BLaER1 treated with 17β-estradiol and CSF1 and Interleukin-3, amounts not matched to agents 10 nM and 100 nM (cell line): ENCODE measurements around the gene ULK4.
"Not testable (repeated sequence)": the region's sequence is repeated elsewhere in the genome, so short reads cannot be mapped to it uniquely, and the experiment has no call there.

ENCODE experiments used
- H3K27ac ChIP-seq, 11 experiments: shearing (Covaris generic); formaldehyde crosslinking; 2 replicates each; pipeline ENCODE4 v1.8.1; 2022
- H3K27me3 ChIP-seq, 11 experiments: shearing (Covaris generic); formaldehyde crosslinking; 2 replicates each; pipeline ENCODE4 v1.8.1; 2022
- H3K36me3 ChIP-seq, 11 experiments: shearing (Covaris generic); formaldehyde crosslinking; 2 replicates each; pipeline ENCODE4 v1.8.1; 2022
- H3K4me1 ChIP-seq, 10 experiments: shearing (Covaris generic); formaldehyde crosslinking; 2 replicates each; pipeline ENCODE4 v1.8.1; 2022
- H3K4me2 ChIP-seq, 11 experiments: shearing (Covaris generic); formaldehyde crosslinking; 2 replicates each; pipeline ENCODE4 v1.8.1; 2022
- H3K4me3 ChIP-seq, 10 experiments: shearing (Covaris generic); formaldehyde crosslinking; 2 replicates each; pipeline ENCODE4 v1.8.1; 2022
- H3K9ac ChIP-seq, 11 experiments: shearing (Covaris generic); formaldehyde crosslinking; 2 replicates each; pipeline ENCODE4 v1.8.1; 2022
- H3K9me3 ChIP-seq, 11 experiments: shearing (Covaris generic); formaldehyde crosslinking; replicated peaks in 1 of 11; 2 replicates each; pipeline ENCODE4 v1.8.1; 2022
- H4K20me1 ChIP-seq, 11 experiments: shearing (Covaris generic); formaldehyde crosslinking; 2 replicates each; pipeline ENCODE4 v1.8.1; 2022
- Cebpa-rat ChIP-seq, 11 experiments: shearing (Covaris generic); IDR thresholded peaks; 2 replicates each; pipeline ENCODE4 v1.8.1; 2022

ULK4 gene

DNA sequence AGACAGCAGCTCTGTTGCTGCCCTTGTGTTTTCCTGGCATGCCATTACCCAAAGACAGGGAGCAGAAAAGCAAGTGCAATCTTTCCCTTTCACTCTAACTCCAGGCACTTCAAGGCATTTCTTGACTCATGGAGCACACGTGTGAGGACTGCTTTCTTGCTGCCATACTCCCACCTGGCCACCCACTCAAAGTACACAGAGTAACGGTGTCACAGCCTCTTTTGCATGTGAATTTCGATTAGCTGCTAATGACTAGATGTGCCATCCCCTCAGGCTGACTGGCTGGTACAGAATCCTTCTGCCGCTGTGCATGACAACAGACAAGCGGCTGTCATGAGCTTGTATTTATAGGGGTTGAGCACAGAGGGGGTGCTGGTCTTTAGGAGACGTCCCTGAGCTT lies 382.0 kb downstream of the ULK4 start:
- H3K9me3 ChIP-seq, result 0 out of 22 replicates have a peak, but pooled peaks cover 0 to 5% (median 0%) of the 10 kb centered on the region in 11 experiments
- TF ChIP-seq Cebpa-rat (IDR thresholded peaks at IDR 0.05), result no peak
- H3K4me2 ChIP-seq, result no peak overlapping the region
- no peaks in the 10 kb centered on the region for H4K20me1 ChIP-seq
- H3K27me3 ChIP-seq, result no peaks in the 10 kb centered on the region
- H3K9ac ChIP-seq, result no peak overlapping the region
- no peak overlapping the region for H3K27ac ChIP-seq
- H3K36me3 ChIP-seq, result no peaks in the 10 kb centered on the region
- H3K4me3 ChIP-seq, result no peak overlapping the region
- H3K4me1 ChIP-seq, result peaks cover 0 to 3% (median 0%) of the 10 kb centered on the region in 10 experiments; a peak in 1 of 20 replicates

DNA sequence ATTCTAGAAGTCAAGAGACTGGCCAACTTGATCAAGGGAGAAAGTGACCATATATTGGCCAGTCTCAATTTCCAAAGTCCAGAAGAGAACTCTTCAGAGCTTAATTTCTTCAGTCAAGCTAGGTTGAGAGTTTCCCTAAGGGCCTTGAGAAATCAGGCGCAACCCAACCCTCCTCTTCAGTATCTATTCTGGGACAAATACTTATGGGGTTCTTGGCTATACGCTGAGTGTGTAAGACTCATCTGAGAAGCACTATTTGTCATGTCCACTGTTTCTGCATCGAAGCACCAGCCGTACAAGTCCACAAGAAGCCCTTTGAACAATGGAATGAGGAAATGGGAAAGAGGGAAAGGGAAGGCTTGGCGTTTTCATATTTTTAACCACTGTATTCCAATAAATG lies 383.1 kb downstream of the ULK4 start:
- Histone ChIP-seq H3K36me3 (no peaks in the 10 kb centered on the region), H4K20me1 (no peaks in the 10 kb centered on the region), H3K4me3 (no peak overlapping the region), H3K4me2 (no peak overlapping the region), H3K27me3 (no peaks in the 10 kb centered on the region), H3K4me1 (peaks cover 0 to 6% (median 1%) of the 10 kb centered on the region in 10 experiments; a peak in 7 of 20 replicates), H3K27ac (no peak overlapping the region), H3K9ac (no peak overlapping the region), H3K9me3 (0 out of 22 replicates have a peak, but pooled peaks cover 0 to 5% (median 0%) of the 10 kb centered on the region in 11 experiments)
- no peak for TF ChIP-seq Cebpa-rat (IDR thresholded peaks at IDR 0.05)

DNA sequence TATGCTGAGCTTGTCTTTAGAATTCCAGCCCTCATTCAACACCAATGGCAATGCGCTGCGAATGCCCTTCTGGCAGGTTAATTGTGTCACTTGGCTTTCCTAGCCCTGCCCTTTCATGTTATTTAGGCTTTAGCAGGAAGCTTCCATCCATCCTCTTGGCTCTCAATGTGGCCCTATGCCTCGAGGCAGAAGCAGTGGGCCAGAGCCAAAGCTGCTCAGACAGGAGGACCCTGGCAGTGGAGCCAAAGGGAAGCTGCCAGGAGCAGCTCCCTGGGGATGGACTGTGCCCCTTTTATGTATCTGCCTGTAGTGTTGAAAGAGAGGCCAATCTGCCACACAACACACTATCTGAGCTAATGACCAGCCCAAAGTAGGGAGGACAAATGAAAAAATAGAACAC lies 386.2 kb downstream of the ULK4 start:
- Histone ChIP-seq H3K27me3 (no peaks in the 10 kb centered on the region), H3K4me1 (peaks cover 18 to 29% (median 22%) of the 10 kb centered on the region in 10 experiments), H3K4me3 (no peak overlapping the region), H3K4me2 (no peak overlapping the region), H3K36me3 (no peaks in the 10 kb centered on the region), H3K27ac (0 out of 22 replicates have a peak overlapping the region, but pooled peaks of 1 of the 11 experiments have one; percentile 30), H3K9me3 (peaks cover 0 to 5% (median 0%) of the 10 kb centered on the region in 11 experiments; a peak in 1 of 22 replicates), H3K9ac (no peak overlapping the region), H4K20me1 (no peaks in the 10 kb centered on the region)
- TF ChIP-seq Cebpa-rat (IDR thresholded peaks at IDR 0.05), result no peak

DNA sequence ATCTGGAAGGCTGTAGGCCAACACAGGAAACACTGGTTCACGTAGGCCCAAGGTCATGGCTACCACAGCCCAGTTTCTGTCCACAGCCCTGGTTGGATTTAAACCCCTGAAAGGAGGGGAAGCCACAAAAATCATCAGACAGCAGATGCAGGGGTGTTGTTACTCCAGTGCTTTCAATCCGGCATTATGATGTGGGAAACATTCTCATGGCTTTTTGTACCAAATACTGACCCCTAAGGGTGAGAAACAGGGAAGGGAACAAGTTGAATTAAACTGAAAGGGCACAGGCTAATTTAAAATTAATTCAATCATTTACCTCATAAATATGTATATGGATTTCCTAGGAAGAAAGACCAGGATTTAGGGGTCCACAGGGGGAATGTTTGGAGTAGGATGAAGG lies 387.0 kb downstream of the ULK4 start:
- H3K4me3 ChIP-seq, result no peak overlapping the region
- H3K27ac ChIP-seq, result no peak overlapping the region; a peak in 1 of 22 replicates
- no peak overlapping the region for H3K4me2 ChIP-seq

DNA sequence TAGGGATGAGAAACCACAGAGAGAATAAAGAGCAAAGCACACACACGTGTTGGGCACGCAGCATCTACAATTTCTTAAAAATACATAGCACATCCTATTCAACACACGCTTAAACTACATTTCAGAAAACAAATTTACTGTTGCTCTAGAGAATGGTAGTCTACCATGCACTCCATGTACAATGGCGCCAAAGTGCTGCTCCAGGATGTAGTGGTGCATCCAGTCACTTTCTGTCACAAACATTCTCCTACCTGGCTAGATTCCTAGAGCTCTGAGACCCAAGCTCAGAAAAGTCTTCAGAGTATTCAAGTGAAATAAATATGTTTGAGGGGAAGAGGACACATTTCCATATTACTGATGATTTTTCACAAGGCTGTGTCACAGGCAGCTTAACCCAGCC lies 388.3 kb downstream of the ULK4 start:
- no peak for TF ChIP-seq Cebpa-rat (IDR thresholded peaks at IDR 0.05)
- peak overlapping the region in 10 of 11 experiments; percentile 30 to 62 (median 51); a peak in 18 of 22 replicates for H3K4me2 ChIP-seq
- H3K27me3 ChIP-seq, result no peaks in the 10 kb centered on the region
- H3K36me3 ChIP-seq, result no peaks in the 10 kb centered on the region
- no peaks in the 10 kb centered on the region for H4K20me1 ChIP-seq
- H3K9ac ChIP-seq, result peak overlapping the region in 3 of 11 experiments; percentile 3 to 23 (median 14); a peak in 5 of 22 replicates
- H3K9me3 ChIP-seq, result no peaks in the 10 kb centered on the region; a peak in 1 of 22 replicates
- H3K4me1 ChIP-seq, result peaks cover 18 to 29% (median 22%) of the 10 kb centered on the region in 10 experiments
- peak overlapping the region in 10 of 11 experiments; percentile 37 to 73 (median 64); a peak in 17 of 22 replicates for H3K27ac ChIP-seq
- H3K4me3 ChIP-seq, result no peak overlapping the region

More for the DNA sequence above, 387.0 kb downstream of the ULK4 start:
- Histone ChIP-seq H3K9ac (no peak overlapping the region), H3K27me3 (no peaks in the 10 kb centered on the region), H3K36me3 (no peaks in the 10 kb centered on the region), H4K20me1 (no peaks in the 10 kb centered on the region), H3K4me1 (peaks cover 18 to 29% (median 22%) of the 10 kb centered on the region in 10 experiments), H3K9me3 (peaks cover 0 to 3% (median 0%) of the 10 kb centered on the region in 11 experiments; a peak in 1 of 22 replicates)
- TF ChIP-seq Cebpa-rat (IDR thresholded peaks at IDR 0.05), result no peak

DNA sequence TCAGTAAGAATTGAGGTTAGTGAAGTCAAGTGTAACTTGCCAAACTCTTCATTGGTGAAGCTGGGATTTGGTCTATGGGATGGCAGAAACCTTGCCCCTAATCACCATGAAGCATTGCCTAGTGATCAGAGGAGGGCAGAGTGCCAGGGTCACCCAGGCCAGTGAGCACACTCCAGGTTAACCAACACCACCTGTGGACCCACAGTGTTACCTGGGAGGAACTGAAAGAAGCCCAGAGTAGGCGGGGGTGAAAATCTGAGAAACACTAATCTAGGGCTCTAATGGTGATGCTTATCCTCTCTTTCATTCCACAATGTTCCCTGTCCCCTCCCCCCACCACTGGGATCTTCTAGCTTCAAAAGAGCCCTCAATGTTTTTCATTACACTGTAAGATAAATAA lies 389.8 kb downstream of the ULK4 start:
- H3K4me1 ChIP-seq, result peaks cover 18 to 29% (median 22%) of the 10 kb centered on the region in 10 experiments
- peak overlapping the region in 2 of 11 experiments; percentile 9 to 40; a peak in 3 of 22 replicates for H3K9ac ChIP-seq
- H3K27me3 ChIP-seq, result no peaks in the 10 kb centered on the region
- no peaks in the 10 kb centered on the region; a peak in 1 of 22 replicates for H3K9me3 ChIP-seq
- no peaks in the 10 kb centered on the region for H3K36me3 ChIP-seq
- peak overlapping the region; percentile 30 to 62 (median 51); a peak in 17 of 22 replicates for H3K4me2 ChIP-seq
- no peak for TF ChIP-seq Cebpa-rat (IDR thresholded peaks at IDR 0.05)
- no peak overlapping the region for H3K4me3 ChIP-seq
- no peaks in the 10 kb centered on the region for H4K20me1 ChIP-seq
- H3K27ac ChIP-seq, result peak overlapping the region in 10 of 11 experiments; percentile 9 to 74 (median 62); a peak in 18 of 22 replicates

DNA sequence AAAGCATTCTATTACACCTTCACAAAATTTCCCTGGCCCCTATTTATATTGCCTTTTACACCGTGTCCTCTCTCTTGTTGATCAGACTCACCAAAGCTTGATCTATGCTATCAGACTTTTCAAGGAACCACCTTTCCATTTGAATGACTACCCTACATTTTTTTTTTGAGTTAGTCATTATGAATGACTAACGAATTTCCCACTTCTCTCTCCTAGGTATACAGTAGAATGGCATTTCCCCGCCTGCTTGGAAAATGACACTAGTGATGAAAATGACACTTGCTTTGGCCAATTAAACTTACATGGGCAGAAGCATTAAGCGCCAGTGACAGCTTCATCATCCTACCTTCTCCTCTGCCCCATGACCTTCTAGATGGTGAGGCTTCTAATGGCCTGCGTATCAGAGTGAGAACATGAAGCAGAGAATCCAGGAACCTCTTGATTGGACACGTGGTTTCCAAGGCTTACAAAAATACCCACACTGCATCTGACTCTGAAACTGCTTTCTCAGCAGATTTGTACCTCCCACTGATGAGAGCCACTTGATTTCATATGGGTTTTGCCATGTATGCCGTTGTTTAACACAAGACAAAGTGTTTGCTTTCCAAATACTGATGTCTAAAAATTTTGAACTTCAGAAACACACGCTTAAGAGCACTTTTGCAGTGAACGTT lies 392.1 kb downstream of the ULK4 start:
- no peaks in the 10 kb centered on the region for H4K20me1 ChIP-seq
- H3K27me3 ChIP-seq, result no peaks in the 10 kb centered on the region
- H3K9me3 ChIP-seq, result no peaks in the 10 kb centered on the region; a peak in 1 of 22 replicates
- H3K27ac ChIP-seq, result no peak overlapping the region
- H3K4me1 ChIP-seq, result peaks cover 18 to 29% (median 22%) of the 10 kb centered on the region in 10 experiments
- no peak overlapping the region for H3K9ac ChIP-seq
- no peak for TF ChIP-seq Cebpa-rat (IDR thresholded peaks at IDR 0.05)
- H3K36me3 ChIP-seq, result no peaks in the 10 kb centered on the region
- H3K4me3 ChIP-seq, result no peak overlapping the region
- no peak overlapping the region for H3K4me2 ChIP-seq

DNA sequence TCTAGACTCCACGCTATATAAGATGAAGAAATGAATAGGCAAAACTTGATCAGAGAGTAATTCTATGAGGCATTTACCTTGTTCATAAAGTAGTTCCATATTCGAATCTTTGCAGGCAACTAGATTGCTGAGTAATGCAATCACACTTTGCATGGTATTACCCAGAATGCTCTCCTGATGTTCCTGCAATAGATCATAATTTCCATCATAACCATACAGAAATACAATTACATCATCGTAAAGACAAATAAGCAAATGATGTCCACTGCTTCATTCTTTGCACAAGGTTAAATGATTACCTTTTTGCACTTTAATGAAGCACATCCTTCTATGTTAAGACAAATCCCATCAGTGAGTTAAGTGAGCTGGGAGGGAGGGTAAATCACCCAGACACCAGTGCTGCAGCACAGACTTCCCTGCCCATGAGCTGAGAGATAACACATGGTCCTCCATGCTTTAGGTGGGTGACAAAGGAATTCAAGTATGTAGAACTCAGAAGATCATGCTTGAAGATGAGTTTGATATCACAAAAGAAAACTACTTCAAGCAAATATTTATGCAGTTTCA lies 395.9 kb downstream of the ULK4 start:
- Histone ChIP-seq H3K4me3 (no peak overlapping the region), H3K4me2 (no peak overlapping the region), H3K9ac (no peak overlapping the region), H3K27me3 (no peaks in the 10 kb centered on the region), H3K9me3 (no peaks in the 10 kb centered on the region), H3K36me3 (no peaks in the 10 kb centered on the region), H4K20me1 (no peaks in the 10 kb centered on the region), H3K27ac (no peak overlapping the region), H3K4me1 (no peaks in the 10 kb centered on the region)
- no peak for TF ChIP-seq Cebpa-rat (IDR thresholded peaks at IDR 0.05)

DNA sequence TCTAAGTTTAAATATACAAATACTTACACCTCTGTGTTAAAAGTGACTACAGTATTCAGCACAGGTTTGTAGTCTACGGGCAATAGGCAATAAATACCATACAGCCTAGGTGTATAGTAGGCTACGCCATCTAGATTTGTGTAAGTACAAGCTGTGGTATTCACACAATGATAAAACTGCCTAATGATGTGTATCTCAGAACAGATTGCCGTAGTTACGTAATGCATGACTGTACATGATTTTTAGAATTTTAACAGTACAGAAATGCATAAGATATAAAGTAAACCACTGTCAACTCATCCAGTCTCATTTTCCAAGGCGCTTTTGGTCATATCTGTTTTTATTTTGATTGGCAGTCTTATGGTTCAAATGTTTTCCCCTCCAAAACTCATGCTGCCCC lies 396.9 kb downstream of the ULK4 start:
- Histone ChIP-seq H3K9me3 (no peaks in the 10 kb centered on the region; a peak in 1 of 22 replicates), H3K36me3 (no peaks in the 10 kb centered on the region), H3K27me3 (no peaks in the 10 kb centered on the region), H3K4me1 (no peaks in the 10 kb centered on the region), H3K27ac (no peak overlapping the region), H3K4me2 (no peak overlapping the region), H3K4me3 (no peak overlapping the region), H3K9ac (no peak overlapping the region), H4K20me1 (no peaks in the 10 kb centered on the region)
- TF ChIP-seq Cebpa-rat (IDR thresholded peaks at IDR 0.05), result no peak

DNA sequence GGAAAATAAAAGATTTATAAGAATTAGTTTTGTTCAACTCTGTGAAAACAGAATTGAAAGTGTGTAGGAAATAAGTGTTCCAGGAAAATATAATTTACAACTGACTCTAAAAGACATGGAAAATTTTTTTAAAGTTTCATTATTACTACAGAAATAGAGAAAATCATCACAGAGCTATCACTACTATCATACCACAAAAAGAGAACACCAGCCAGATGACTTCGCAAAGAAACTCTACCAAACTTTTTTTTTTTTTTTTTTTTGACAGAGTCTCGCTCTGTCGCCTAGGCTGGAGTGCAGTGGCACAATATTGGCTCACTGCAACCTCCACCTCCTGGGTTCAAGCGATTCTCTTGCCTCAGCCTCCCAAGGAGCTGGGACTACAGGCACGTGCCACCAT lies 405.7 kb downstream of the ULK4 start:
- H3K4me3 ChIP-seq, H4K20me1 ChIP-seq, H3K27ac ChIP-seq, H3K9me3 ChIP-seq, H3K4me1 ChIP-seq, H3K27me3 ChIP-seq, H3K4me2 ChIP-seq, H3K9ac ChIP-seq, H3K36me3 ChIP-seq: not testable (repeated sequence)
